Measurements from ENCODE around the gene HHATL. TPM values are rescaled to one million over a fixed set of nuclear protein-coding genes. Genes with fewer than 3 reads are reported as not detected.

Gene HHATL
- total RNA-seq, 2 donors from 2014 or later: not detected

DNA sequence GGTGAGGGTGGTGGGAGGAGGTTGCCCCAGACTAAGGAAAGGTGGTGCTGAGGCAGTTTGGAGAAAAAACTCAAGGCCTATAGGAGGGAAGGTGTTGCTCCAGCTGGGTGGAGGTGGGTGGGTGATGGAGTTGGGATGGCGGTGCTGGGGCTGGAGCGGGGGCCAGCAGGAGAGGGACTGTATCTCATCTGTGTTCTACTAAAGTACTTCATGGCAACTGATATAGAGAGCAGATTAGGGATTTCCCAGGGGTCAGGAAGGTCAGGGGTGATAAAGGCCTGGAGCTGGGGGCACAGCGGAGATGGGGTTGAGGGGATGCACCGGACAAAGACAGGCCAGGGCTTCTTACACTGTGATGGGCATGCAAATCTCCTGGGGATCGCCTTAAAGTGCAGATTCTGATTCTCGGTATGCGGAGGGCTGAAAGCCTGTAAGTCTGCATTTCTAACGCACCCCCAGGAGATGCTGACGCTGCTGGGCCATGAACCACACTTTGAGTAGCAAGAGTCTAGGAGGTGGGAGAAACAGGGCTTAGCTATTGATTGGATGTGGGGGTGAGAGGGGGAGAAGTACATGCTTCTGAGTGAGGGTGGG is 13.1 kb downstream of the HHATL start:
- DNase-seq (ENCODE audit: low spot score): no peak
- Histone ChIP-seq H3K9me3 (no peaks in the 10 kb centered on the region), H3K4me1 (ENCODE audit: control insufficient read depth in 1 of 2, low read depth in 2 of 2) (peaks cover 10 to 20% of the 10 kb centered on the region in 2 donors), H3K36me3 (no peaks in the 10 kb centered on the region), H3K27ac (no peak overlapping the region), H3K4me3 (no peak overlapping the region), H3K27me3 (replicated peaks; ENCODE audit: insufficient read depth) (no peaks in the 10 kb centered on the region)
- no peak for TF ChIP-seq CTCF (IDR thresholded peaks at IDR 0.05)
- no peak for ATAC-seq (ENCODE audit: insufficient number of reproducible peaks, low FRiP score, low read depth)

GRCh38 chr3:42688487-42689420 is 13.8 kb downstream of the HHATL start:
- Histone ChIP-seq H3K27me3 (replicated peaks; ENCODE audit: insufficient read depth) (no peaks in the 10 kb centered on the region), H3K9me3 (no peaks in the 10 kb centered on the region), H3K27ac (no peak overlapping the region), H3K4me3 (no peak overlapping the region), H3K4me1 (ENCODE audit: control insufficient read depth in 1 of 2, low read depth in 2 of 2) (peaks cover 13 to 23% of the 10 kb centered on the region in 2 donors), H3K36me3 (no peaks in the 10 kb centered on the region)
- no peak for DNase-seq (ENCODE audit: low spot score)
- no peak for ATAC-seq (ENCODE audit: insufficient number of reproducible peaks, low FRiP score, low read depth)
- TF ChIP-seq CTCF (IDR thresholded peaks at IDR 0.05): no peak

DNA sequence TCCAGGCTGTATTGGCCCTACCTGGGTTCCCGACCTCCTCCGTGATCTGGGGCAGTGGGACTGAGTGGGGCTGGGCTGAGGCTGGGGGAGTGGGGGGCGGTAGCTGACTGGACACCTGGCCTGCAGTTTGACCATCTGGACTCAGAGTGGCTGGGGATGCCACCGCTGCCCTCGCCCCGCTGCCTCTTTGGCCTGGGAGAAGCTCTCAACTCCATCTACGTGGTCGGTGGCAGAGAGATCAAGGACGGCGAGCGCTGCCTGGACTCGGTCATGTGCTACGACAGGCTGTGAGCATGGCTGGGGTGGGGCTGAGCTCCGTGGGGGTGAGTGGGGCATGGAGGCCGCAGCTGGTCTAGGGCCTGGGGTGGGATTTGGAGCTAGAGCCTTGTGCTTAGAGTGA is 14.6 kb downstream of the HHATL start:
- ATAC-seq (ENCODE audit: insufficient number of reproducible peaks, low FRiP score, low read depth) (no peak), DNase-seq (ENCODE audit: low spot score) (no peak)
- peaks cover 17 to 30% of the 10 kb centered on the region in 2 donors for H3K4me1 ChIP-seq (ENCODE audit: control insufficient read depth in 1 of 2, low read depth in 2 of 2)
- H3K9me3 ChIP-seq: no peaks in the 10 kb centered on the region
- no peaks in the 10 kb centered on the region for H3K27me3 ChIP-seq (replicated peaks; ENCODE audit: insufficient read depth)
- H3K36me3 ChIP-seq: no peaks in the 10 kb centered on the region
- TF ChIP-seq CTCF (IDR thresholded peaks at IDR 0.05): no peak
- H3K27ac ChIP-seq: no peak overlapping the region
- no peak overlapping the region for H3K4me3 ChIP-seq

GRCh38 chr3:42686832-42687650 is 15.6 kb downstream of the HHATL start:
- Histone ChIP-seq H3K9me3 (no peaks in the 10 kb centered on the region), H3K27me3 (replicated peaks; ENCODE audit: insufficient read depth) (no peaks in the 10 kb centered on the region), H3K4me1 (ENCODE audit: control insufficient read depth in 1 of 2, low read depth in 2 of 2) (peaks cover 17 to 33% of the 10 kb centered on the region in 2 donors), H3K36me3 (no peaks in the 10 kb centered on the region), H3K27ac (no peak overlapping the region), H3K4me3 (no peak overlapping the region)
- ATAC-seq (ENCODE audit: insufficient number of reproducible peaks, low FRiP score, low read depth): no peak
- no peak for DNase-seq (ENCODE audit: low spot score)
- no peak for TF ChIP-seq CTCF (IDR thresholded peaks at IDR 0.05)
